Measurements from ENCODE around the gene ZNF609.

- TF ChIP-seq EZH2 (IDR thresholded peaks at IDR 0.05; ENCODE audit: borderline replicate concordance, low read depth, low read length, poor library complexity, severe bottlenecking) = no peak
- no peak for TF ChIP-seq CTCF (conservative IDR thresholded peaks at IDR 0.05; ENCODE audit: low read depth, low read length)
Measured at GRCh38 chr15:64630396-64631107, 170.2 kb downstream of the ZNF609 start.

Measured in A673 (cell line).